HL-60 (cell line): ENCODE data around the gene MLH1.

Experiments used
- CTCF ChIP-seq: IDR thresholded peaks from one replicate; pipeline ENCODE4 v1.5.1; 2011; ENCODE audit warnings: low read length, control low read depth, inconsistent platforms; ENCODE audit not compliant: insufficient read depth
- GABPA ChIP-seq: IDR thresholded peaks from 2 replicates; pipeline ENCODE4 v1.6.1; 2012; ENCODE audit warnings: low read depth
- POLR2AphosphoS5 ChIP-seq: IDR thresholded peaks from 2 replicates; pipeline ENCODE4 v1.6.1; 2012; ENCODE audit warnings: low read depth
- REST ChIP-seq: IDR thresholded peaks from 2 replicates; pipeline ENCODE4 v1.6.1; 2012; ENCODE audit warnings: low read depth; ENCODE audit not compliant: insufficient replicate concordance
- SPI1 ChIP-seq: IDR thresholded peaks from 2 replicates; pipeline ENCODE4 v1.6.1; 2012; ENCODE audit warnings: low read depth, mild to moderate bottlenecking, borderline replicate concordance

GRCh38 chr3:37086918-37087317 is 93.6 kb downstream of the MLH1 start:
- TF ChIP-seq POLR2AphosphoS5 (no peak), CTCF (no peak), REST (no peak), GABPA (no peak), SPI1 (no peak)
